MM.1S (cell line): ENCODE measurements around the gene SPEF1.

Source experiments
- DNase-seq: peaks from one replicate; pipeline ENCODE4 v3.0.0-alpha.2; 2015
- H2AFZ ChIP-seq: fragments of 300-600 bp; sonication (generic); 2 replicates; pipeline ENCODE4 v1.6.0; 2016; ENCODE audit warnings: antibody characterized with exemption, low read length
- H3F3A ChIP-seq: fragments of 300-600 bp; sonication (generic); 2 replicates; pipeline ENCODE4 v1.6.1; 2016; ENCODE audit warnings: mild to moderate bottlenecking, antibody characterized with exemption, low read length, moderate library complexity, mixed read lengths; ENCODE audit not compliant: insufficient read depth
- H3K27ac ChIP-seq: fragments of 300-600 bp; sonication (generic); 2 replicates; pipeline ENCODE4 v1.5.1; 2016; ENCODE audit warnings: mild to moderate bottlenecking, low read length
- H3K27me3 ChIP-seq: fragments of 300-600 bp; sonication (generic); replicated peaks from 2 replicates; pipeline ENCODE4 v1.6.0; 2016; ENCODE audit warnings: low read length; ENCODE audit not compliant: insufficient read depth
- H3K36me3 ChIP-seq: fragments of 300-600 bp; sonication (generic); replicated peaks from 2 replicates; pipeline ENCODE4 v1.6.1; 2016; ENCODE audit warnings: mild to moderate bottlenecking, low read length, mixed read lengths; ENCODE audit not compliant: insufficient read depth
- H3K4me1 ChIP-seq: fragments of 300-600 bp; sonication (generic); 2 replicates; pipeline ENCODE4 v1.6.1; 2016; ENCODE audit warnings: low read length, mixed read lengths
- H3K4me2 ChIP-seq: fragments of 300-600 bp; sonication (generic); 2 replicates; pipeline ENCODE4 v1.6.0; 2016; ENCODE audit warnings: low read depth, low read length
- H3K4me3 ChIP-seq: fragments of 300-600 bp; sonication (generic); 2 replicates; pipeline ENCODE4 v1.5.1; 2016; ENCODE audit warnings: low read length, mixed read lengths
- H3K79me2 ChIP-seq: fragments of 300-600 bp; sonication (generic); 2 replicates; pipeline ENCODE4 v1.6.1; 2016; ENCODE audit warnings: mixed run types, low read length, mixed read lengths
- H3K9ac ChIP-seq: fragments of 300-600 bp; sonication (generic); 2 replicates; pipeline ENCODE4 v1.6.1; 2016; ENCODE audit warnings: low read length, mixed read lengths
- H3K9me2 ChIP-seq: fragments of 300-600 bp; sonication (generic); replicated peaks from 2 replicates; pipeline ENCODE4 v1.6.1; 2016; ENCODE audit warnings: mild to moderate bottlenecking, low read length, mixed read lengths; ENCODE audit not compliant: insufficient read depth
- H3K9me3 ChIP-seq: fragments of 300-600 bp; sonication (generic); replicated peaks from 2 replicates; pipeline ENCODE4 v1.6.1; 2016; ENCODE audit warnings: mild to moderate bottlenecking, low read length, mixed read lengths; ENCODE audit not compliant: insufficient read depth
- H4K20me1 ChIP-seq: fragments of 300-600 bp; sonication (generic); 2 replicates; pipeline ENCODE4 v1.6.1; 2016; ENCODE audit warnings: mild to moderate bottlenecking, low read length, moderate library complexity, mixed read lengths; ENCODE audit not compliant: insufficient read depth
- CTCF ChIP-seq: fragments of 300-600 bp; sonication (generic); IDR thresholded peaks from 2 replicates; pipeline ENCODE4 v1.5.1; 2016; ENCODE audit warnings: antibody characterized with exemption, low read length, mixed read lengths
- EZH2 ChIP-seq: fragments of 300-600 bp; sonication (generic); optimal IDR thresholded peaks from 2 replicates; pipeline ENCODE3; 2017; ENCODE audit warnings: low read depth, mild to moderate bottlenecking, antibody characterized with exemption, low read length, mixed read lengths
- EZH2phosphoT487 ChIP-seq: fragments of 300-600 bp; sonication (generic); IDR thresholded peaks from 2 replicates; pipeline ENCODE4 v1.6.1; 2018; ENCODE audit warnings: antibody characterized with exemption, low read length

Gene SPEF1

GRCh38 chr20:3788685-3789155 lies 7.5 kb upstream of the SPEF1 start:
- TF ChIP-seq EZH2 = no peak
- no peak for TF ChIP-seq EZH2phosphoT487
- TF ChIP-seq CTCF = no peak
- Histone ChIP-seq H3K79me2 (peaks cover 8% of the 10 kb centered on the region; the same call in 1 of the 2 replicates), H4K20me1 (no peaks in the 10 kb centered on the region), H3K9ac (no peak overlapping the region), H3K9me3 (no peaks in the 10 kb centered on the region), H3K9me2 (no peaks in the 10 kb centered on the region), H3K4me3 (no peak overlapping the region), H3K27ac (no peak overlapping the region), H2AFZ (no peak overlapping the region), H3K36me3 (no peaks in the 10 kb centered on the region), H3K4me1 (peaks cover 4% of the 10 kb centered on the region), H3F3A (no peaks in the 10 kb centered on the region; the same call in 1 of the 2 replicates), H3K4me2 (no peak overlapping the region), H3K27me3 (no peaks in the 10 kb centered on the region)
- no peak for DNase-seq

GRCh38 chr20:3787324-3788014 lies 6.2 kb upstream of the SPEF1 start:
- DNase-seq = no peak
- H3K27ac ChIP-seq = no peak overlapping the region
- peak overlapping the region; percentile 74 for H3K4me2 ChIP-seq
- peak overlapping the region; percentile 49 for H3K4me3 ChIP-seq
- H2AFZ ChIP-seq = peak overlapping the region; percentile 58
- H3K9me3 ChIP-seq = no peaks in the 10 kb centered on the region
- H3K9me2 ChIP-seq = no peaks in the 10 kb centered on the region
- peaks cover 8% of the 10 kb centered on the region; the same call in 1 of the 2 replicates for H3K79me2 ChIP-seq
- peaks cover 2% of the 10 kb centered on the region for H3F3A ChIP-seq
- H4K20me1 ChIP-seq = no peaks in the 10 kb centered on the region
- H3K27me3 ChIP-seq = no peaks in the 10 kb centered on the region
- peaks cover 4% of the 10 kb centered on the region for H3K4me1 ChIP-seq
- H3K36me3 ChIP-seq = no peaks in the 10 kb centered on the region
- TF ChIP-seq EZH2 (no peak), CTCF (no peak)
- peak overlapping the region; percentile 25; the same call in 1 of the 2 replicates for H3K9ac ChIP-seq

- Histone ChIP-seq H3K9me2 (no peaks in the 10 kb centered on the region), H3K4me1 (peaks cover 4% of the 10 kb centered on the region), H3K9ac (peak within 1 kb of the TSS; percentile 25; the same call in 1 of the 2 replicates), H4K20me1 (no peaks in the 10 kb centered on the region), H3K79me2 (peaks cover 8% of the 10 kb centered on the region; the same call in 1 of the 2 replicates), H3K27ac (no peak within 1 kb of the TSS), H3K27me3 (no peaks in the 10 kb centered on the region), H3K4me2 (peak within 1 kb of the TSS; percentile 74), H3K9me3 (no peaks in the 10 kb centered on the region), H3F3A (peaks cover 6% of the 10 kb centered on the region), H3K36me3 (no peaks in the 10 kb centered on the region), H3K4me3 (peak within 1 kb of the TSS; percentile 54), H2AFZ (peak within 1 kb of the TSS; percentile 58)
- no peak for TF ChIP-seq EZH2
- peak; percentile 66 for TF ChIP-seq CTCF
- peak; percentile 87 for DNase-seq
These were observed 5.5 kb upstream of the SPEF1 start, which contains the start of gene CENPB for GRCh38 chr20:3786665-3787323. CENPB (minus strand) TSS chr20:3786740; CDS start chr20:3786483, 257 bp downstream.
